ENCODE data around the gene ATXN1.
A peak's percentile ranks its signal among the peaks of the same experiment; 100 is the strongest.
"Not testable (repeated sequence)": the region's sequence is repeated elsewhere in the genome, so short reads cannot be mapped to it uniquely, and the experiment has no call there.

ATXN1 gene

DNA sequence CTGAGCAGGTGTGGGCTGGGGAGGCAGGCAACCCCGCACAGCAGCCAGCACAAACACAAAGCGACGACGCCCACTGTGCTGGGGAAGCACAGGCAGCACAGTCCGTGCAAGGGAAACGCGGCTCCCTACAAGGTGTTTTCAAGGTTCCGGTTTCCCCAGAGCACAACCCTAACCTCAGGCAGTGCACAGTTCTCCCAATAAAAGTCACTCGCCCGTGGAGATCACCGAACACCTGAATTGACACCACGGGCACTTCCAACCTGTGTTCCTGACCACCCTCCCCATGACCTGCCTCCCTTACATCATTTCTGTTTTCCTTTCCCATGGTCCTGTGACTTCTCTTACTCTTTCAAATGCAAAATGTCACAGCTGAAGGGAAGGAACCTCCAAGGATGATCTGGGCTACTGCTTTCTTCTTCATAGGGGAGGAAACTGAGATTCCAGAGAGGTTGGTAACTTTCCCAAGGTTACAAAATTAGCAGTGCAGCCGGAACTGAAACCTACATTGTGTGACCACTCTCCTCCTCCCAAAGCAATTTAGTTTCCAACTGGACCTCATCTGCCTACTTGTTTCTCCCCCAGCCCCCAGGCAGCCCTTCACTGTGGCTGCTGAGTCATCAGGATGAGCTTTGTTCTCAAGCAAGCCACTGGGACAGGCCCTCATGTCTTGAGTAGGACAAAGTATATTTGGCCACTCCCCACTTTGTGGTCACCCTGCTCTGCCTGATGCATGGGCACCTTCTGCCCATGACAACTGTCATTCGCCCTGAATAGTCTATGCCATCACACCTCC, 125.3 kb downstream of the ATXN1 start:
- peak; percentile 37 for DNase-seq

DNA sequence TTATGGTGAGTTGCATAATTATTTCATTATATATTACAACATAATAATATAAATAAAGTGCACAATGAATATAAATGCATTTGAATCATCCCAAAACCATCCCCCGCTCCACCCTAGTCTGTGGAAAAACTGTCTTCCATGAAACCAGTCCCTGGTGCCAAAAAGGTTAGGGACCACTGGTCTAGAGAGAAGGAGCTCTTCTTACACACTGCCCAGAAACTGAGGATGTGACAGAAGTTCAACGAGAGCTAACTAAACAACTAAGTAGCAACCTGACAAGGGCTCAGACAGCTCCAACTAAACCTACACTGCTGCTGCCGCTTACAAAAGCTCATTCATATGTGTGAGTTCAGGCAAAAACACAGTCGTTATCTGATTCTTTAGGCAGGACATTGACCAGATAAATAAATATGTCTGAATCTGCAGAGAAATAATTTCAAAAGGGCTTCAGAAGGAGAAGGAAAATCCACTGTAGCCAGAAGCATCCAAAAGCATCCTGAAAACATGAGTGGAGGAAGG, 125.9 kb downstream of the ATXN1 start:
- DNase-seq, result no peak

- no peak for DNase-seq
Observed at GRCh38 chr6:16634855-16635254, 126.4 kb downstream of the ATXN1 start.

DNA sequence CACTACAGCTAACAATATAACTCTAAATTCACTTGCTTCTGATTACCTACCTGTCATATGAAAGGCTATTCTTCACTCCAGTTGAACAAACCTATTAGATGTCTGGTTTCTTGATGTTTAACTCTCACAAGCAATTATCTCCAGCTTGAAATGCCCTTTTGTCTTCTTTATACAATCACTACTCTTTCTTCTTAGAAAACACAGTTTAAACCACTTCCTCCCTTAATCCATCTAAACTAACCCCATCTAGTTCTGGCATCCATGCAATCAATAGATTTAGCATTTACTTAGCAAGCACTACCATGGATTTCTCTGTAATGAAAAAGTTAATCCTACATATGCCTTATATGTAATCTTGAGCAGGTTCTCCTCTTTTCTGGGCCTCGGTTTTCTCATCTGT, 127.3 kb downstream of the ATXN1 start:
- DNase-seq, result no peak

DNA sequence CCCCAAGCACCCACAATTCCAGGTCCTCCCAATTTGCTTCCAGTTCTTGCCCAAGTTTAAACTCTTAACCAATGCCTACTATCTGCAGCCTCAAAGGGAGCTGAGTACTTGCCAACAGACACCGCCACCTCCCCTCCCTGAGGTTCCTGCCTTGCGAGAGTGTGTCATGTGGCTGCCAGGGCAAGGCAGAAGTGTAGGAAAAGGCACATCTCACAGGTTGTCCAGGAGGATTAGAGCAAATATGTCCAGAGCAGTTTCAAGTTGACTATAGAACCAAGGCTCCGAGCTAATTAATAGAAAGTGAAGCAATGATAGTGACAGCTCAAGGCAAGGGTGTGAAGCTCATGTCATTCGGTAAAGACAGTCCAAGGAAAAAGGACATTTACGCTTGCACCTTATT, 127.8 kb downstream of the ATXN1 start:
- DNase-seq, result no peak

- no peak for DNase-seq
Observed at GRCh38 chr6:16632101-16632500, 129.2 kb downstream of the ATXN1 start.

GRCh38 chr6:16630026-16630643, 131.1 kb downstream of the ATXN1 start:
- DNase-seq, result no peak

- not testable (repeated sequence) for DNase-seq
Observed at GRCh38 chr6:16628580-16628979, 132.7 kb downstream of the ATXN1 start.

GRCh38 chr6:16626650-16627049, 134.6 kb downstream of the ATXN1 start:
- DNase-seq, result no peak

GRCh38 chr6:16625291-16626265, 135.7 kb downstream of the ATXN1 start:
- no peak for DNase-seq

GRCh38 chr6:16624636-16625290, 136.5 kb downstream of the ATXN1 start:
- no peak for DNase-seq

- no peak for DNase-seq
Observed at GRCh38 chr6:16623731-16624130, 137.5 kb downstream of the ATXN1 start.

DNA sequence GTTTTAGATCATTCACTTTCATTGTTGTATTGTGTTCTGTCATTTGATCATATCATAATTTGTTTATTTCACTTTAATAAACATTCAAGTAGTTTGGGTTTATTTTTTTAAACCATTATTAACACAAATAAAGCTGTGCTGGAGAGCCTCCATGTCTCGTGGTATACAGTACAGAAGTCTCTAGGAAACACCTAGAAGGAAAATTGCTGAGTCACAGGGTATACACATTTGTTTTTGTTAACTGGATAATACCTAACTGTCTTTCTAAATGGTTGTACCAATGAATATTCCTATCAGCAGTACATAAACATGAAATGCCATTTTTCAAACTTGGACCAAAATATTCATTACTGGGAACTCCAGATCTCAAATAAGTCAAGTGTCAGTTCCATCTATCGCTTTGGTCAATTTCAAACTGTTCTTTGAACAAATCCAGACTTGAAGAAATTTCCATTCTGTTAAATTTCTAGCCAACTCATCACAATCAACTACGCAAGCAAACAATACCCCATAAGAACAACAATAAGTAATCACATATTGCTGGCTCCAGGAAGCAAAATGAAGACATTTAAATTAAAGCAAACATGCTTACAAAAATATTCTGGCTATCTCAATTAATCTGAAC, 138.1 kb downstream of the ATXN1 start:
- no peak for DNase-seq

DNA sequence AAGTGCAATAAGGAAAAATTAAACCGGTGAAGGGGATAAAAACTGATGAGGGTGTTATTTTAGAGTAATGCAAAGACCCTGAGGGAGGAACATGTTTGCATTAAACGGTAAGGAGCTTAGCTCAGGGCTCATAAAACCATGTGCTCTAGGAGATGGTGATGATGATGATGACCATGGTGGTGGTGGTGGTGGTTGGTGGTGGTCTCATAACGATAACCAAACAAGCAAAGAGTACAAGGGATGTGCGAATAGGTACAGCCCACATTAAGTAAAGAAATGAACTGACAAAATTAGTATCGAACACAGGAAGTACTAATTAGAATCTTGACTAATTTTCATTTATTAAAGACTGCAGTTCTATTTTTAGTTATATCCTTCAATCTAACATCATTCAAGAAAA, 139.1 kb downstream of the ATXN1 start:
- no peak for DNase-seq

GRCh38 chr6:16621002-16621401, 140.3 kb downstream of the ATXN1 start:
- no peak for DNase-seq

DNA sequence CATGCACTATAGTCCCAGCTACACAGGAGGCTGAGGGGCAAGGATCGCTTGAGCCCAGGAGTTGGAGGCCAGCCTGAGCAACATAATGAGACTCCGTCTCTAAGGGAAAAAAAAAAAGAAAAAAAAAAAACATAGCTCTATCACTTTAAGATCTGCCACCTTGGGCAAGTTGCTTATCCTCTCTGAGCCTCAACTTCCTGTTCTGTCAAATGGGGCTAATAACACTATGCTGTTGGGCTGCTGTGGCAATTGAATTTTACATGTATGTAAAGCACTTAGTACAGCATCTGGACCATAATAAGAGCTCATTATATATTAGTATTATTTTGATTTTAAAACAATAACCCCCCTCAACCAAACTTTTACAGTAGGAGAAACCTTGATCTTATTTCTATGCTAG, 141.5 kb downstream of the ATXN1 start:
- DNase-seq, result no peak

DNA sequence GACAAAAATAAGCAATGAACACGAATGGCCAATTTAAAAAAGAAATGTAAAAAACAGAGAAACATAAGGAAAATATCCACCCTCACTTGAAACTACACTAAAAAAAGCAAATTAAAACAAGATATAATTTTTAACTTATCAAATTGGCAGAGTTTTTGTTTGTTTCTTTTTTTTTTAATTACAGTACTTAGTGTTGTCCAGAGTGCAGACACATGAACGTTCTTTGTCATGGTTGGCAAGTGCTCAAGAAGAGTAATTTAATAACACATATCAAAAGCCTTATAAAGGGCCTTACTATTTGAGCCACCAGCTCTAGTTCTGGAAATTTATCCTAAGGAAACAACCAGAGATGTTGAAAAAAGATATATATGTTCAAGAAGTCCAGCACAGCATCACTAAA, 142.3 kb downstream of the ATXN1 start:
- DNase-seq, result no peak

DNA sequence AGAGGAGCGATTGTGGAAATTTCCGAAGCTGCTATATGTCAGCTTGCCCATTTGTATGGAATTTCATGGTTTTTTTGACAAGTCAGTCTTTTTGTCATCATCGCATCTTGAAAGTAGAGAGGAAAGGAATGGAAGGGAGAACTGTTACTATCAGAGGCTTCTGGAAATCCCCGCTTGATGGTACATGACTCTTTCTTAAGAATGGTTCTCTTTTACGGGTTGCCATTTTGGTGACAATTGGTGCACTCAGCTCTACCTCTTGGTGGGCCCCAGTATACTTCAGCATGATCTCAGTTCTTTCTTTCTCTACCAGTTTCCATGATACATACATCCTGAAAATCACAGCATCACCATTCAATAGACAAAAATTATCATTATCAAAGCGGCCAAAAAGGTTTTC, 146.0 kb downstream of the ATXN1 start:
- DNase-seq, result not testable (repeated sequence)

DNA sequence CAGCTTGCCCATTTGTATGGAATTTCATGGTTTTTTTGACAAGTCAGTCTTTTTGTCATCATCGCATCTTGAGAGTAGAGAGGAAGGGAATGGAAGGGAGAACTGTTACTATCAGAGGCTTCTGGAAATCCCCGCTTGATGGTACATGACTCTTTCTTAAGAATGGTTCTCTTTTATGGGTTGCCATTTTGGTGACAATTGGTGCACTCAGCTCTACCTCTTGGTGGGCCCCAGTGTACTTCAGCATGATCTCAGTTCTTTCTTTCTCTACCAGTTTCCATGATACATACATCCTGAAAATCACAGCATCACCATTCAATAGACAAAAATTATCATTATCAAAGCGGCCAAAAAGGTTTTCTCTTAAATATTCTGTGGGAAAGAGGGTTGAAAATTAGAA, 147.1 kb downstream of the ATXN1 start:
- DNase-seq, result not testable (repeated sequence)

- not testable (repeated sequence) for DNase-seq
Observed at GRCh38 chr6:16613504-16613903, 147.8 kb downstream of the ATXN1 start.

GRCh38 chr6:16608444-16608843, 152.8 kb downstream of the ATXN1 start:
- DNase-seq, result no peak

DNA sequence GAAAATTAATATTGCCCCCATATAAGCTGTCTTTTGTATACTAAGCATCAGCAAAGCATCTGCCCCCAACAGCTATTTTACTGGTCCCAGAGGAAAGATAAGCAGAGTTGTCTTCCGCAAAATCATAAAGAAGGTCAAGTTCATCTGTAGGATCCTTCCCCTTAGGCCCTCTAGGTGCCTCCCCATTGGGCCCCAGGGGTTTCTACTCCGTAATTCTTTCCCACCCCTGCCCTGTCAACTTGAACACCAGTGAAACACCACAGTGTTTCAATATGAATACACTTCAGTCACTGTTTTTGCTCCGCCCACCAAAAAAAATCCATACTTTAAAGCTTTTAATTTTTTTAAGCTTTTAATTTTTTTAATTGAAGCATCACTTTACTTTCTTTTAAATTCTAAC, 159.2 kb downstream of the ATXN1 start:
- peak; percentile 61 for DNase-seq

Measured in stimulated activated CD8-positive, alpha-beta memory T cell treated with anti-CD3 and anti-CD28 coated beads, Interleukin-4, amount 100 ng/mL, for 48 hours (primary cell).